H1 (cell line): ENCODE data around the gene CXCL6.

Source experiments
- CHD1 ChIP-seq: IDR thresholded peaks from 2 replicates; pipeline ENCODE4 v1.6.1; 2012; ENCODE audit warnings: low read depth, low read length, improper control_type of control experiment
- POLR2A ChIP-seq, 2 experiments: IDR thresholded peaks; 1 replicate in 1 of 2; 2 replicates in 1 of 2; pipeline ENCODE4 v1.6.1; 2011; ENCODE audit warnings: low read depth in 2 of 2, low read length in 2 of 2, mild to moderate bottlenecking in 2 of 2; ENCODE audit errors: control extremely low read depth in 1 of 2

GRCh38 chr4:73843369-73843768 is 6.9 kb downstream of the CXCL6 start:
- TF ChIP-seq CHD1 (no peak), POLR2A (IDR thresholded peaks at IDR 0.05; ENCODE audit: control extremely low read depth in 1 of 2, low read depth in 2 of 2, low read length in 2 of 2) (no peak)
